Stomach (tissue), 4 donors: ENCODE data around the gene ETV6.

Source experiments
- CTCF ChIP-seq, 7 experiments: fragments of 450-650 bp in 4 of 7; fragments of 200-600 bp in 3 of 7; sonication (generic) in 3 of 7; IDR thresholded peaks; one replicate each; pipeline ENCODE4 v1.5.1; 2016 to 2019; ENCODE audit warnings: antibody characterized with exemption in 7 of 7, control low read depth in 2 of 7, mild to moderate bottlenecking in 1 of 7
- EP300 ChIP-seq: sonication (generic); formaldehyde crosslinking; IDR thresholded peaks from one replicate; pipeline ENCODE4 v1.6.1; 2017; ENCODE audit warnings: antibody characterized with exemption
- POLR2A ChIP-seq, 4 donors: fragments of 450-650 bp; IDR thresholded peaks; one replicate each; pipeline ENCODE4 v1.6.1; 2016; ENCODE audit warnings: antibody characterized with exemption in 4 of 4, control low read depth in 2 of 4, mild to moderate bottlenecking in 1 of 4, moderate library complexity in 1 of 4
- POLR2AphosphoS5 ChIP-seq, 3 donors: sonication (generic); formaldehyde crosslinking; IDR thresholded peaks; one replicate each; pipeline ENCODE4 v1.6.1; 2016; ENCODE audit warnings: antibody characterized with exemption in 3 of 3

GRCh38 chr12:11666131-11667050 is 16.9 kb downstream of the ETV6 start:
- TF ChIP-seq POLR2AphosphoS5 (IDR thresholded peaks at IDR 0.05), result no peak
- TF ChIP-seq CTCF (IDR thresholded peaks at IDR 0.05), result no peak
- TF ChIP-seq EP300, result no peak
- TF ChIP-seq POLR2A (IDR thresholded peaks at IDR 0.05), result no peak
